Muscle of back (tissue), 11 donors: ENCODE data around the gene FAM111A. TPM values are rescaled to one million over a fixed set of nuclear protein-coding genes. Genes with fewer than 3 reads are reported as not detected.

Experiments used
- DNase-seq, 3 donors: peaks; one replicate each; pipeline versions ENCODE4 v3.0.0 to v3.0.0-alpha.2; 2013
- polyA plus RNA-seq, 10 donors: library from polyadenylated mRNA; unstranded; fragments of 120-200 nt; gene quantifications; one replicate each; pipeline ENCODE4 v1.2.1, GENCODE V29; 2013; ENCODE audit not compliant: insufficient read length in 10 of 10

The FAM111A gene
- polyA plus RNA-seq, 10 donors = 16.9 to 46.2 (median 27.4) TPM

DNA sequence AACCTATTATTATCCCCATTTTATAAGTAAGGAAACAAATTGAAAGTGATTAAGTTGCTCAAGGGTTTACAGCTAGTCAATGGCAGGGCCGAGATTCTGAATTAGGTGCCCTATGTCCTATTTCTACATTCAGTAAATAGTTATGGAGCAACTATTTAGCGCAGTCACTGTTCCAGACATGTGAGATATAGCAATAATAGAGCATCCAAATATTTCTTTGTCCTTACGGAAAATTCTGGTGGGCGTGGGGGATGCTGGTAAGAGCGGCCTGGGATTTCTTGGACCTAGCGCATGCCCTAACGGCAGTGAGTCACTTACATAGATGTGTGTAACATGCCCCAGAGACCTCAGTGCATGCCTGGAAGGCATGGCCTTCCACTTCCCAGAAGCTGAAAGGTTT is 33.7 kb downstream of the FAM111A start:
- DNase-seq = no peak

DNA sequence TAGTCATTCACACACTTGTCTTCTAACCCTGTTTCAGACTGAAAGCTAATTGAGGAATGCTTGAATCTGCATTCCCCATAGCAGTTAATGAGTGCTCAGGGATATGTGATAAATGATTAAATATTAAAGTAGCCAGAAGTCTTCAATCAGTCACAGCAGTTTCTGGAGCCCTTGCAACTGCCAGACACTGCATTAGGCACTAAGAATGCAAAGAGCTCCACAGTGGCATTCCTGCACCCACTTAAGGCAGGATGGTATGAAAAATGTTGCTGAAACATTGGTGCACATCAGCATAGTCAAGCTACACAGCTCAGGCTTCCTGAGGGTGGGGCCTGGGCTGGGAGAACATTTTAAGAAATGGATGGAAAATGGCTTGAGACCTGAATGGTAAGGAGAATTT is 35.7 kb downstream of the FAM111A start:
- no peak for DNase-seq

DNA sequence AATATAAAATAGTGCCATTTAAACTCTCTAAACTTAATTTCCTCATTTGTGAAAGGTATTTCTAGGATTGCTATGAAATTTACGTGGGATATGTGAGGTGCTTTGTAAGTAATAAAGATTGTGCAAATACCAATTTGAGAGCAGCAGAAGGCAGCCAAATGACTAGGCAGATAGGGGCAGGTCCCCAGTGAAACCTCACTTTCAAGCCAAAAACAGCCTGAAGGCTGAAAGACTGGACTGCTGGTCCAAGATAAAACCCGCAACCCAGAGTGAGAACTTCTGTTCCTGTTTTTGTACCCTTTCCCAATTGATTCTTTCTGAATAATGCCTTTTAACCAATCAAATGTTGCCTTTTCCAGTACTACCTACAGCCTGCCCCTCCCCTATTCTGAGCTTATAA is 36.5 kb downstream of the FAM111A start:
- no peak for DNase-seq

DNA sequence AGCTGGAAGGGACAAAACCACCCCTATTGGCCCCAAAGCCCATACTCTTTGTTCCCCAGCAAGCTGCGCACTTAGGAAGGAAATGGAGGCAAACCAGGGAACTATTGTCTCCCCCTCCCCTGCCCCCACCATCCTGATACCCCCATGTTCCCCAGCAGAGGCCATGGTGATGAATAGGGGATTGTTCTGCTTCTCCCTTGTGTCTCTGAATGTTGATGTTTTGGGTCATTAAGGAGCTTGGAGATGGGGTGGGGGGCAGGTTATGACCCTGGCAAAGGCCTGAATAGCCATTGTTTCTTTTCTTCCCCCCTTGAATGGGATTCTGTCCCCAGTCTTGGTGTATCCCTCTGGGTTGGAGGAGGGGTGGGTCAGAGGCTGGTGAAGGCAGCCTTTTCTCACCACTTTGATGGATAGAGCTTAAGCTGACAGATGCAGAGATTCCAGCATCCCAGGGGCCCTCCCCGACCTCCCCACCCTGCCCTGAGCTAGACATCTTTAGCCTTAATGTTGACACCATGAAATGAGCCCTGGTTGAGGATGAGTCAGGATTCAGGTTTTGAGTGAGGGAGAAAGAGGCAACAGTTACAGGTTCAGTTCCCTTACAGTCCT is 37.6 kb downstream of the FAM111A start:
- no peak for DNase-seq

DNA sequence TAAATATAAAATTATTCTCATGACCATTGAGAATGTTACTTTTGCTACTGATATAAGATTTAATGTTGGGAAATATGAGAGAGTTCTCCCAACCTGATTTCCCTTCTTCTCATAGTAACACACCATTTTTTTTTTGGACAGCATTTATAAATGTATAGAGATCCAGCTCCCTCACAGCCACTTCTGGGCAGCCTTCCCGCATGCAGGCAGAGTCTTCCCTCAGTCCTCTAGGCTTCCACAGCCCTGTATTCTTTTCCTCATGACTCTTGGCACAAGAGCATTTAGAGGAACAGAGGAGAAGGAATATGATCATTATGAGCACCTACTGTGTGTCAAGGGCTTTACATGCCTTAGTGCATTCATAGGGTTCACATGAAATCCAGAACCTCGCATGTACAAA is 38.3 kb downstream of the FAM111A start:
- peak in 1 of 3 donors; percentile 62 for DNase-seq

DNA sequence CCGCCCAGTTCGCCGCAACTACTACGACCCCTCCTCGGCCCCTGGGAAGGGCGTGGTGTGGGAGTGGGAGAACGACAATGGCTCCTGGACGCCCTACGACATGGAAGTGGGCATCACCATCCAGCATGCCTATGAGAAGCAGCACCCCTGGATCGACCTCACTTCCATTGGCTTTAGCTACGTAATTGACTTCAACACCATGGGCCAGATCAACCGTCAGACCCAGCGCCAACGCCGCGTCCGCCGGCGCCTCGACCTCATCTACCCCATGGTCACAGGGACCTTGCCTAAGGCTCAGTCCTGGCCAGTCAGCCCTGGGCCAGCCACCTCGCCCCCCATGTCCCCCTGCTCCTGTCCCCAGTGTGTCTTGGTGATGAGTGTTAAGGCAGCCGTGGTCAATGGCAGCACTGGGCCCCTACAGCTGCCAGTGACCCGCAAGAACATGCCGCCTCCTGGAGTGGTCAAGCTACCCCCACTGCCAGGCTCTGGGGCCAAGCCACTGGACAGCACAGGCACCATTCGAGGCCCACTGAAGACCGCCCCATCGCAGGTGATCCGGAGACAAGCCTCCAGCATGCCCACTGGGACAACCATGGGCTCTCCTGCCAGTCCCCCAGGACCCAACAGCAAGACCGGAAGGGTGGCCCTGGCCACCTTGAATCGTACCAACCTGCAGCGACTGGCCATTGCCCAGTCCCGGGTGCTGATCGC is 39.2 kb downstream of the FAM111A start:
- no peak for DNase-seq

DNA sequence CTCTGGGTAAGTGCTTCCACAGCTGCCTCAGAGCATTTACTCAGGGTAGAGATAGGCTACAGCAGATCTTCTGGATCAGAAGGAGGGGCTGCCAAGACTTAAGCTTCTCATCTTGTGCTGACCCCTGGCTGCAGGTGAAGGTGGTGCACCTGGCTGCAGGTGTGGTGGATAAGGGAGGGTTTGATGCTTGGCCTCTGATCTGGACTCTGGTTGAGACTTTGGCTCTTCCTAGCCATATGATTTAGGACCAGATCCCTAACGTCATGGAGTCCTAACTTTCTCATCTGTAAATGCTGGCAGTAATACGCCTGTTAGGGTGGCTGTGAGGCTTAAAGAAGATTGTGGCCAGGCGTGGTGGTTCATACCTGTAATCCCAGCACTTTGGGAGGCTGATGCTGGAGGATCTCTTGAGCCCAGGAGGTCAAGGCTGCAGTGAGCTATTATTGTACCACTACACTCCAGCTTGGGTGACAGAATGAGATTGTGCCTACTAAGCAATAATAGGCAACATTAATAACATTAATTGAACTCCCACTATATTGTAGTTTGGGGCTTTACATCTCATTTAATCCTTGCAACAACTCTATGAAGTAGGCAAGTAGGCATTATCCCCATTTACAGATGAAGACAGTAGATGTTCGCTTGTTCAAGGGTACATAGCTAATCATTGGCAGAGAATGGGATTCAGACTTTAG is 39.9 kb downstream of the FAM111A start:
- DNase-seq = no peak

DNA sequence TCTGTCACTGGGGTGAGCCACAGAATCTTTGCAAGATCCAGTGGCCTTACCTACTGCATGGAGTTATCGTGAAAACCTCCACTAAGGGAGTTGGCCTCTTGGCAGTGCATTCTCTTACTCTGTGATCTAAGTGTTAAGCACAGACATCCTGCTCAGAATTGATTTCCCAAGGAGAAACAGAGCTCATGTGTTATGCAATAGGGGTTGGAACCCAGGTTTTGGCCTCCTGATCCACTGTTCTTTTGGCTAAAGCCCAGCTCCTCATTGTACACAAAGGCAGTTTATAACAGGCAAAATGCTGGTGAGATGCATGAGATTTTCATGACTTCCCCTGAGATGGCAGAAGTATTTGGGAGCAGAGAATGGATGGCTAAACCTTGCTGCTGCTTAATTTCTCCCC is 41.1 kb downstream of the FAM111A start:
- DNase-seq = peak in 2 of 3 donors; percentile 38 to 60

DNA sequence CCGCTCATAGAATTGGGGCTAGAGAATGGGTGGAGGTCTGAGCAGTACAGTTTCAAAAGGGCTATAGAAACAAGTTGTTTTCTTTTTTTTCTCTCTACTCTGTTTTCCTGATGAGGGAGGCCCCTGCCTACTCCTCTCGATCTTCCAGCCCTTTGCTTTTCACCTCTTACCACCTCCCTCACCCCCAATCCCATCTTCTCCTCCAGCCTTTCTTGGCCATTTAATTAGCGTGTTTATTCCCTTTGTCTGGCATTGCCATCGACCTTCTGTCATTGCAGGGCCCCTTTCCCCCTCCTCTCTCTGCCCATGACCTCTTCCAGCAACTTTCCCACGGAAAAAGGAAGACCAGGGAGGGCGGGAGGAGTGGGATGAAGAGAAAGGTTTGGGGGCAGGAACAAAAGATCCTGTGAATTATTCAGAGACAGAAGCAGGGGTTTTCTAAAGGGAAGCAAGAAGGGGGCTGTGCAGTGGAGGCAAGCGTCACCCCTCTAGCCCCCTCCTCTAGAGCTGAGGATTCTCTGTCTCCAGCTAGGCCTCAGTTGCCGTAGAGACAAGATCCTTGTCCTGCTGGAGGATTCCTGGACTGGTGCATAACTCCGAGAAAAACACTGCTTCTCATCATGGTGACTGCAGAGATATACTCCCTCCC is 42.2 kb downstream of the FAM111A start:
- DNase-seq = no peak

DNA sequence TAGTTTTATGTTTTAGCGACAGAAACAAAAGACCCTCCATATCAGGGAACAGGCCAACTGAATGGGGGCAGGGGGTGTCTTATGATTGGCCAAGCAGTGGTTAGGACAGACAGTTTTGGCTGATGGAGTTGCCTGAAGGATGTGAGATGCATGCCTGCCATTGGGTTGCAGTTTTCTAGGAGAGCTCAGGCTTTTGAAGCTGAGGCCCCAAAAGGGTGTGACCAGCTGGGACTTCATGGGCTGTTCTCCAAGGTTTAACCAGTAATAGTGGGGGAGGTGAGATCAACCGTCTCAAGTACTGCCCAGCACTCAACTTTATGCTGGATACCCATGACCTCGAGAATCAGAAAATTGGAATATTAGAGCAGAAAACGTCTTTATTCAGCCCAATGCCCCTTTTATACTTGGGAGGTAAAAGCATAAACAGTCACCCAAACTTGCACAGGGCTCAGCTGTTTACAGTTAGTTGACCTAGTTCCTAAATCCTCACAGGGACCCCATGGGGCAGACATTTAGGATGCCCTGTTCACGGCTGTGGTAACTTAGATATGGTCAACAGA is 42.8 kb downstream of the FAM111A start:
- DNase-seq = no peak

DNA sequence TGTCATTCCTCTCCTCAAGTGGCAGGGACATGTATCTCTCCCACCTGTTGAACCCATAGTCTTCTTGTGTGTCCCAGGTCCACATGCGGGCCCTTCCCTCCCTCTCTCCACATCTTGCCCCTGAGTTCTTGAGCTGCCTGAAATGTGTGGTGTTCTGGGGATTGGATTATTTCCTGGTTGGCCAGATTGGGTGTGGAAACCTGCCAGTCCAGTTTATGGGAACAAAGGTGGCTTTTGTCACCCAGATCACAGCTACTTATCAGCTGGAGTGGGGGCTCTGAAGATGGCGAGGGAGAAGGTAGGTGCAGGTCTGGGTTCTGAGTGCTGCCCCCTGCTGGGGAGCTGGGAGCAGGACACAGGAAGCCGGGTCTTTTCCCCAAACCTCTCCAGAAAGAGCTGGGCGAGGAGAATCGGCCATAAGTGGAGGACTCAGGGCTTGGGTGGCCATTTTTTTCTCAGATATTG is 43.5 kb downstream of the FAM111A start:
- no peak for DNase-seq

DNA sequence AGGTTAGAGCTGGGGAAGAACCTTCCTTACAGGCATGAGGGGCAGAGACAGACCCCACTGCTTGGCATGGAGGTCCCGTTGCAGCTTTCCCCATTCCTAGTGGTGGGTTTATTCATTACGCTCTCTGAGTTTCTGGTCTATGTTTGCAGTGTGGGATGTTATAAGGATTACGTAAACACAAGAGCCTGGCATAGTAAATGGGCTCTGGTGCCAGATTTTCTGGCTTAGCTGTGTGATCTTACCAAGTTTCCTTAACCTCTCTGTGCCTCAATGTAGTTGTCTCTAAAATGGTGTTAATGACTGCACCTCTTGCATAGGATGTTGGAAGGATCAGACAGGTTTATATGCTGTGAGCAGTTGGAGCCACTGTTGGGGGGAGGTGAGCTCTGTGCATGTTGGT is 44.4 kb downstream of the FAM111A start:
- no peak for DNase-seq

DNA sequence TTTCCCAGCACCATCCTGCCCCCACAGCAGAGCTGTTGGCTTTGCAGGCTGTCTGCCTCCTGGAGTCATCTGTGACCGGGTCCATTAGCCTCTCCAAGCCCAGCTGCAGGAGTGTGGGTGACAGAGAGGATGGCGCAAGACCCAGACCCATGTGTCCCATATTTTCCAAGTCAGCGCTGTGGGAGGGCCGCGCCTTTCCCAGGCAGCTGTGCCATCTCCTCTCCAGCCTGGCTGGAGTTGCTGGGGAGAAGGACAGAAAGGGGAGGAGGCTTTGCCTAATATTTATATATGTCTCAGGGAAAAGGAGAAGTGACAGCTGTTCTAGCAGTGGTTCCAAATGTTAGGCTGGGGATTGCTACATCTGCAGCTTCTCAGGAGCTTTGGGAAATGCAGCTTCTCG is 44.9 kb downstream of the FAM111A start:
- DNase-seq = peak; percentile 45 to 82 (median 51)

DNA sequence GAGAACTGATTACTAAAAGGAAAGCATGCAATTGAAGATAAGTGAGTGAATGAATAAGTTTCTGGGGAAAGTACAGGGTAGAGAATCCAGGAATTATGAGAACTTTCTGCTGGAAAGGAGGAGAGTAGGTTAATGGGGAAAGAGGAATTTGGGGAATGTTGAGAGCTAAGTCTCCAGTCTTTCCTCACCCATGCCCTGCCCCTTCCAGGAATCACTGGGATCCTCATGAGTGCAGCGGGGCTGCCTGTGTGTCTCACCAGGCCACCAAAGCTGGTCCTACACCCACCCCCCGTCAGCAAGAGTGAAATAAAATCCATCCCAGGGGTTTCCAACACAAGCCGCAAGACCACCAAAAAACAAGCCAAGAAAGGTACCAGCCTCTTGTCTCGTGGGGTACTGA is 46.3 kb downstream of the FAM111A start:
- no peak for DNase-seq

DNA sequence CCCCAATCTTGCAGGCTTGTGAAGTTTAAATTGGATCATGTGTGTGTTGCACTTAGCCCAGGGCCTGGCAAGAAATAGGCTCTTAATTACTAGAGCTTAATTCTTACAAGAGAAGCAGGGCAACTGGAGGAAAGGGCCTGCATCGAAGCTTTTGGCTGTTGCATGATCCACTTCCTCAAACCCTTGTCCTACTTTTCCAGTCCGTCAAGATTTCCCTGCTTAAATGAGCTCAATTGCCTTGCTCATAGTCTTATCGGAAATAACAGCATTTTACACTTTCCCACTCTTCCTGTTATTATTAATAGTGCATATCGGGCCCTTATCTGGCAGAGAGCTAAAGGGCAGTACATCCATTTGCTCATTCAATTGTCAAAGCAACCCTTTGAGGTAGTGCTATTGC is 47.3 kb downstream of the FAM111A start:
- no peak for DNase-seq

DNA sequence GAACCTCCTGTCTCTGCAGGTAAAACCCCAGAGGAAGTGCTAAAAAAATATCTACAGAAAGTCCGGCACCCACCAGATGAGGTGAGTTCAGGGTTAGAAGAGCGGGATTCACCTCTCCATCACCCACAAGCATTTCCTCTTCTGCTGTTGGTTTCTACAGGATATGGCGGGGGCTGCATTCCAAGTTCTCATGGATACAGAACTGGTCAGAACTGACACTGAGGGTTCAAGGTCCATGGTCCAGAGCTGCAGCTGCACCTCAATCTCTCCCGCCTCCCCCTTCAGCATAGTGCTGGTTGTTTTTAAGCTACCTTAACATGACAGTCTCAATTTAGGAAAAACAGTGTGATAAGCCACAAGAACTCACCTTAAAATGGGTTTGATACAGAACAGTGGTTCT is 48.4 kb downstream of the FAM111A start:
- no peak for DNase-seq

DNA sequence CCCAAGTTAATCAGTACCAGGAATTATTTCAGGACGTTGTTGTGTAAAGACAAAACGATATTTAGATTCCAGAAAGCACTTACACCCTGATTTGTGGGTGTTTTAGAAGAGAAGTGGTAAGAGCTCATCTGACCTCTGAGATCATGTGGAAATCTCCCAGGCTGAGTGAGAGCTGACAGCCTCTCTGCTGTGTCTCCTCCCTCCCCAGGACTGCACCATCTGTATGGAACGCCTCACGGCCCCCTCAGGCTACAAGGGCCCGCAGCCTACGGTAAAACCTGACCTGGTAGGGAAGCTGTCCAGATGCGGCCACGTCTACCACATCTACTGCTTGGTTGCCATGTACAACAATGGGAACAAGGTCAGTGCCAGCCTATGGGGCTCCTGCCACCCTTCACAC is 49.2 kb downstream of the FAM111A start:
- no peak for DNase-seq

DNA sequence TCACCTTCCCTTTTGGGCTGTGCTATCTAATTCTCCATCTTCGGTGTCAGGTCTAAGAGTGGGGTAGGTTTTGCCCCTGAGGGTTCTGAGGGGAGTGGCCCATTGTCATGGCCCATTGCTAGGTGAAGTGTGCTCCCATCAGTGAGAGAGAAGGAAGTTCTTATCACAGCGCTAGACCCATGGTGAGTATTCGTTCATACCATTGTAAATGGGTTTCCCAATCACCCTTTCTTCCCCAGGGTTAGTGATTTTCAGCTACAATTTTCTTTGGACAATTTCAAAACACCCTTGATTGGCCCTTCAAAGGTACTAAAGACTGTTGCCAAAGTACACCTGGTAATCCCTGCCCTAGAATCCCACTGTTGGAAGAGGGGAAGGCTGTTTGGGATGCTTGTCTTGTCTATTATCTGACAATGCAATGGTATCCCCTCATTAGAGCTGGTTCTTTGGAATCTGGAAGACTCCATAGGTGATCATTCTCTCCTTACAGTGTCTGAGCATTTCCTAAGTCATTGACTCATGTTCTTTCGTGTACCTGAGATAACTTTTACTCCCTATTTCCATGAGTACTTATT is 49.9 kb downstream of the FAM111A start:
- DNase-seq = no peak

DNA sequence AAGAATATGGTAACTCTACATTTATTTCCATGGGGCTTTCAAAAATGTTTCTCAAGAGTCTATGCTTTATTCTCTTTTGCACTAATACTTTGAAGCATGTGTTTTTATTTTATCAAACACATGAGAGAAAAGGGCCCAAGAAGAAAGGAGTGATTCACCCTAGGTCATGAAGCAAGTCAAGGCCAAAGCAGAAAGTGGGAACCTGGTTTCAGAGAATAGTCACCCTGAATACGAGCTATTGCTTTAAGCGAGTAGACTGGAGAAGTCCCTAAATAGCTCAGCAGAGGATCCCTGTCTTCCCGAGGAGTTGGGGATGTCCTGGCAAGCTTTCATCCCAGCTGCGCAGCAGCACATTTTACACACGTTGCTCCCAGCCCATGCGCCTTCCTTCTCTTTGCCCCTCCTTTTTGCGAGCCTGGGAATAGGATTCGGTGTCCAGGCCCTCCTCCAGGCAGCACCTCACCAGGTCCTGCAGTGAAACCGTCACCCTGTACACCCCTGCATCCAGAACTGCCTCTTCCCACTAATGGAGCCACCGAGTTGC is 51.0 kb downstream of the FAM111A start:
- peak in 2 of 3 donors; percentile 49 to 75 for DNase-seq

DNA sequence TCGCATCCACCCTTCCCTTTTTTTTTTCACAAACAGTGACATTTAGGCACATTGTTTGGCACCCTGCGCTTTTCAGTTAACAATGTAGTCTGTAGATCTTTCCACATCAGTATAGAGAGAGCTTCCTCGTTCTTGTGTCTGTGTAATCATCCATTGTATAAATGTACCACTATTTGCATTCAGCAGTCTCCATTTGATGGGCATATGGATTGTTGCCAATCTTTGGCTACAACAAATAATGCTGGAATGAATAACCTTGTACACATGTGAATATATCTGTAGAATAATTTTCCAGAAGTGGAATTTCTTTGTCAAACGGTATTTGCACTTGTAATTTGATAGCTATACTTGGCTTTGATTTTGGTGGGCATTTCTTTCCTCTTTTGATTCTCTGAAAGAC is 52.9 kb downstream of the FAM111A start:
- DNase-seq = no peak

DNA sequence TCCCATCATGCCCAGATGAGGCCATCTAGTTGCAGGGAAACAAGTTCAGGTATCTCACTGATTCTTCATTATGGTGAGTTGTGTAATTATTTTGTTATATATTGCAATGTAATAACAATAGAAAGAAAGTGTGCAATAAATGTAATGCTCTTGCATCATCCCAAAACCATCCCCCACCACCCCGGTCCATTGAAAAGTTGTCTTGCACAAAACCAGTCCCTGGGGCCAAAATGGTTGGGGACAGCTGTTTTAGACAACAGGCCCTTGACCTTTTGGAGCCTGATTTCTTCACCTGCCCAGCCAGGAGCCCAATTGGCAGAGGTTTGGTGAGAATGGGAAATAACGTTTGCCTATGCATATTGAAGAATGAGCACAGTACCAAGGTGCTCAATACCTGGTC is 54.1 kb downstream of the FAM111A start:
- DNase-seq = no peak

DNA sequence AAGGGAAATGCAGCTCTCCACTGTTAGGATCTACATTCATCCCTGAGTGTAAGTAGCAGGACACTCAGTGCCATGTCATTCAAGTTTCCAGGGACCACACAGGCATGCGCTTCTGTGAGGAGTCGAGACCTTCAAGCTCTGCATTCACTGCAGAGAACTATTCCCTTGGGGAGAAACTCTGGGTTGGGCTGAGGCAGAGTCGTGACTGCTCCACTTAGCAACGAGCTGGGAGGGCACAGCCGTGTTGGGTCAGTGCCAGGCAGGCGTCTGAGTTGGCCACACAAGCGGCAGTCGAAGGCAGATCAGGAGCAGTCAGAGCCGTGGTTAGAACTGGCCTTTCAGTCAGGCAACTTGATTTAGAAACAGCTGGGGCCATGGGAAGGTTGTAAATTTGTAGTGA is 55.3 kb downstream of the FAM111A start:
- DNase-seq = peak; percentile 69 to 77 (median 71)
